Fibroblast of pulmonary artery (primary cell): ENCODE measurements around the gene TBC1D10A.

Experiments used
- DNase-seq: peaks from one replicate; pipeline ENCODE4 v3.0.0-alpha.2; 2010; ENCODE audit warnings: low read depth
- H3K4me3 ChIP-seq: replicated peaks from 2 replicates; pipeline ENCODE4 v1.5.1; 2011; ENCODE audit warnings: low read depth, mild to moderate bottlenecking, control low read depth, low read length, moderate library complexity
- CTCF ChIP-seq: IDR thresholded peaks from 2 replicates; pipeline ENCODE4 v1.5.1; 2011; ENCODE audit warnings: mild to moderate bottlenecking, control low read depth, low read length, inconsistent platforms; ENCODE audit errors: missing control alignments

The TBC1D10A gene

GRCh38 chr22:30314915-30315314 lies 11.8 kb downstream of the TBC1D10A start:
- H3K4me3 ChIP-seq, result no peak overlapping the region
- TF ChIP-seq CTCF, result no peak
- no peak for DNase-seq

DNA sequence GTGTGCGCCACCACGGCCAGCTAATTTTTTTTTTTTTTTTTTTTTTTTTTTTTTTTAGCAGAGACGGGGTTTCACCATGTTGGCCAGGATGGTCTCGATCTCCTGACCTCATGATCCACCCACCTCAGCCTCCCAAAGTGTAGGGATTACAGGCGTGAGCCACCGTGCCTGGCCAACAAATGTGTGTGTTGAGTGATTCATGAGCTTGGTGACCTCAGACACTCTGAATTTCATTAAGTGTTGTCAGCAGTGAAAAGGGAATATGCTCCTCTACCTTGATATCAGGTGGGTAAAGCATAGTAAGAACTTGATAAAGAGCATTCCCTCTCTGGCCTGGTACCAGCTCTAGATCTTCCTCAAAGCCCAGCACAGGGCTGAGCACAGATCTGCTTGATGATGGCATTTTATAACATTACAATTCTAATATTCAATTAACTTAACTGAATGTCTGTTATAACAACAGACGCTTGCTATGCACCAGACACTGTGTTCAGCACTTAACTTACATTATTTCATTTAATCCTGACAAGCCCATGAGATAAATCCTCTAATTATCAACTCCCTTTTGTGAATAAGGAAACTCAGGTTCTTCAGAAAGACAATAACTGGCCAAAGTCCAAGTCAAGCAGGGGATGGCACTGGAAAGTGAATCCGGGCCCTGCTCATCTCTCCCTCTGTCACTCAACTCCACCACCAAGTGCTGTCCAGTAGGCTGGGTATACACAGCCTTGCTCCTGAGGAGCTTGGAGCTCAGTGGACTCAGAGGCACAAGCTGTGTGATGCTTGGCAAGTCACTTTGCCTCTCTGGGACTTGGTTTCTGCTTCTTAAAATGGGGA lies 13.0 kb downstream of the TBC1D10A start:
- DNase-seq, result no peak
- no peak overlapping the region for H3K4me3 ChIP-seq
- TF ChIP-seq CTCF, result no peak

DNA sequence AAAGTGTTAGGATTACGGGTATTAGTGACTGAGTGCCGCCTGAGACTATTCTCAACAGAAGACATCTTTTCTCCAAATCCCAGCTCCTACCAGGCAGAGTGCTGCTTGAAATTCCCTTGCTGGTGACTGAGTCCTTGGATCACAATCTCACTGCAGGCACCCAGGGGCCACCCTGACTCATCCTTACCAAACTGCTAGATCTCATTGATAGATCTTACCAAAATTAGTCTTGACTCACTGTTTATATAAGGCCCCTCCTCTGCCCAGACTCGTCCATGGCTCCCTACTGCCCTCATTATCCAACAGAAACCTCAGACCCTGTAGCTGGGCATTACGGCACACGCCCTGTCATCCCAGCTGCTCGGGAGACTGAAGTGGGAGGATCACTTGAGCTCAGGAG lies 14.7 kb downstream of the TBC1D10A start:
- no peak for TF ChIP-seq CTCF
- no peak overlapping the region for H3K4me3 ChIP-seq
- no peak for DNase-seq

- no peak for TF ChIP-seq CTCF
- H3K4me3 ChIP-seq, result no peak overlapping the region
- DNase-seq, result peak; percentile 72
These were observed 15.6 kb downstream of the TBC1D10A start for GRCh38 chr22:30310881-30311771.

DNA sequence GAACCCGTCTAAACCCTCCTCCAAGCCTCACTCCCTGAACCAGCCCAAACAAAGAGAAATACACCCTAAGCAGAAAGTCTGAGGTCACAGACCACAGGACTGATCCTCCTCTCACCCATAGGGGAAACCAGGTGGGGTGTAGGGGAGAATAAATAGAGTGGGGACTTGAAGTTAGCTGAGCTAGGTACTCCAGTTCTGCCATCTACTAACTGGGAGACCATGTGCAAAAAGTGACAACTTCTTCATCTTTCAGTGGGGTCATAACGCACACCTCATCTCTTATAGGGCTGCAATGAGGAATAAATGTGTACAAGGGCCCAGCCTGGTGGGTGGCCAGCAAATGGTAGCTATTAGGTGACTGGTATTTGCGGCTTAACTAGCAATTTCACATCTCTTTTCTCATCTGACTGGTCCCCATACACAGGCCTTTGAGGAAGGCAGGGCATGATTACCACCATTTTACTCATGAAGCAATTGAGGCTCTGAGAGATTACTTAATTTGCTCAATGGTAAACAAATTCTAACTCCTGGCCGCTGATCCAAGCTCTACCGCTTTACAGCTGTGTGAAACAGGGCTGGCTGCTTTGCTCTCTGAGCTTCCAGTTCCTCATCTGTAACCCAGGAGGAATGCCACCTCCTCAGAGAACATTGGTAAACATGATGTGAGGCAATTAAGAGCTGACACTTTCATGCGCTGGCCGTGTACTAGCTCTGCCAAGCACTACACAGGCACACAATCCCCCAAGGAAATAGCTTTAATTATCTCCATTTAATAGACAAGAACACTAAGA lies 16.6 kb downstream of the TBC1D10A start:
- no peak for TF ChIP-seq CTCF
- DNase-seq, result no peak
- no peak overlapping the region for H3K4me3 ChIP-seq

DNA sequence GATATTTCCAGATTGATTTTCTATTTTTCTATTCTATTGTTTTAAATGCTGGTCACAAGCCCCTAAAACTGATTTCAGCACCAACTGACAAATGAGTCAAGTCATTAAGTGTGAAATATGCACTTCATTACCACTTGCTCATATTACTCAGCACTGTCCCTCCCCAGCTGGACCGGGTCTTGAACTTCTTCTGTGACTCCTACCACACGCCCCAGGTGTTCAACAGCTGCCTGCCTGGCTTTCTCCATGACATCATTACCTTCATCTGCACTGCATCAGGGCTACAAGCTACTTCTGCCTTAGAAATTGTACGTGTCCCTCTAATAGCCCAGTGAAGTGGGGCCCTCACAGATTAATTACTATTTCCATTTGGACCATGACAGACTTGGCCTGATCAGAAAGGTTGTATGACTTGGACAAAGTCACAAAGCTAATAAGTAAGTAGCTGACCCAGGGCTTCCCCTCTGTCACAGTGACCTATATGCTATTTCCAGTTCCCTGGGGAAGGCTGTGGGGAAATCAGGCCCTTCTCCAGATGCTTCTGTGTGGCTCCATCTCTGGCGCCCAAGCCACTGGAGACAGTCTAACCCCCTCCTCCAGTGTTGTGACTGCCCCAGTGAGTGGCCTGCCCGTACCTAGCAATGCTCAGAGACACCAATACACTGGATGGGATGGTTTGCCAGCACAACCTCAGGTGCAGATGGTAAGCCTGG lies 18.1 kb downstream of the TBC1D10A start:
- DNase-seq, result no peak
- TF ChIP-seq CTCF, result no peak
- no peak overlapping the region for H3K4me3 ChIP-seq
